LNCAP (cell line): Measurements from ENCODE around the gene EGR4.

Experiments used
- CTCF ChIP-seq: fragments of 450-650 bp; IDR thresholded peaks from 2 replicates; pipeline ENCODE4 v1.5.1; 2017; ENCODE audit warnings: mild to moderate bottlenecking

Gene EGR4

GRCh38 chr2:73289304-73289703, 4.0 kb downstream of the EGR4 start:
- TF ChIP-seq CTCF: no peak

GRCh38 chr2:73286134-73286655, 7.2 kb downstream of the EGR4 start:
- TF ChIP-seq CTCF: no peak

DNA sequence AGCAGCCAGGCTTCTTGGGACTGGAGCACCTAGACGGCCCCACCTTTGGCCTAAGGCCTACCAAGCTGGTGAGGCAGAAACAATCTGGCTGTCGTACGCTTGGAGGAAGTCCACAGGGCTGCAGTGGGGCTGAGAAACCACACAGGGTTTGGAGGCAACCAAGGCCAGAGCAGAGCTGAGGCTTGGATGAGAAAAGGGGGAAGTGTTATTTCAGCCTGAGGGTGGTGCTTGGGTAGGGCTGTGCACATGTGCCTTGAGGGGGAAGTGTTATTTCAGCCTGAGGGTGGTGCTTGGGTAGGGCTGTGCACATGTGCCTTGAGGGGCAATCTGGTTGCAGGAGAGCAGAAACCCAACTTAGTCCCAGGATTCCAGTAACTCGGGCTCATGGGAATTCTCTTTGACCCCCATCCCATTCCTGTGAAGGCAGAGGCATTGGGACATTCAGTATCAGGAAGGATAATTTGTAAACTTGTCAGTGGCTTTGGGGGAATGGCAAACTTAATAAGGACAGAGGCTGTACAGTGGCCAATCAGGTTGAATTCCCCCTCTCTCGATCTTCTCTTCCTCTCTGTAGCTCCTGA, 8.1 kb downstream of the EGR4 start:
- no peak for TF ChIP-seq CTCF

DNA sequence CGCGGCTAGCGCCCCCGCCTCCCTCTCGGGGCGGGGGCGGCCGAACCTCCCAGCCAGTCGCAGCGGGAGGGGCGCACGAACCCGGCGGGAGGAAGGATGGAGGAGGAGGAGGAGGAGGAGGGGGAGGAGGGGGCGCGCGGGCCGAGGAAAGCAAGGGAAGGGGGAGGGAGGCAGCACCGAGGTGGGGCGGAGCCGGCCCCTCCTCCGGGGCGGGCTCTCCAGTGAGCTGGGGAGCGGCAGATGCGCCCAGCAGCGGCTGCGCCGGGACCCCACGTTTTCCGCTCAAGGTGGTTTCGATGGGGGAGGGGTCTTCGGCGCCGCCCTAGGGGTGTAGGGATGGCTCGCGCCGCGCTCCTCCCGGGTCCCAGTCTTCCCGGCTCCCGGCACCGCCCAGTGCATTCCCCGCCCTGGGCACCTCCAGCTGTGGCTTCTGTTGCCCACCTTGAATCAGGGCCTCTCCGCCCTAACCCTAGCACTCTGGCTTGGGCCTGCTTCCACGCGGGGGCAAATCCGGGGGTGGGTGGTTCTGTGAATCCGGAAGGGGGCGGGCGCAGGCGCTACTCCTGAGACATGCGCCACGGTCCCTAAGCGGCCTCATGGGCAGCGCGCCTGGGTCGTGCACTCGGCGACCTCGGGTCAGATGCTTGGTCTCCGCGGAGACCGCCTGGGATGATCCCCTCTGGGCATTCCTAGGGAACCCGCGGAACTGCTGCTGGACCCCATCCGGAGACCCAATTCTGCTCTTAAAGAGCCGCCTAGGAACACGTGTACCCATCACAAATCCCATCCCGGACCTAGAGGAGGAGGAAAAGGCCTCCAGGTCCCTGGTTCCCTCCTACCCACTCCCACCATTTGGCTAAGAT, 8.8 kb downstream of the EGR4 start, which contains the start of gene FBXO41:
FBXO41 (minus strand) TSS at position 183 of the 863 bp plus-strand sequence. CDS start 14,848 bp downstream, outside the sequence.
- TF ChIP-seq CTCF: no peak

DNA sequence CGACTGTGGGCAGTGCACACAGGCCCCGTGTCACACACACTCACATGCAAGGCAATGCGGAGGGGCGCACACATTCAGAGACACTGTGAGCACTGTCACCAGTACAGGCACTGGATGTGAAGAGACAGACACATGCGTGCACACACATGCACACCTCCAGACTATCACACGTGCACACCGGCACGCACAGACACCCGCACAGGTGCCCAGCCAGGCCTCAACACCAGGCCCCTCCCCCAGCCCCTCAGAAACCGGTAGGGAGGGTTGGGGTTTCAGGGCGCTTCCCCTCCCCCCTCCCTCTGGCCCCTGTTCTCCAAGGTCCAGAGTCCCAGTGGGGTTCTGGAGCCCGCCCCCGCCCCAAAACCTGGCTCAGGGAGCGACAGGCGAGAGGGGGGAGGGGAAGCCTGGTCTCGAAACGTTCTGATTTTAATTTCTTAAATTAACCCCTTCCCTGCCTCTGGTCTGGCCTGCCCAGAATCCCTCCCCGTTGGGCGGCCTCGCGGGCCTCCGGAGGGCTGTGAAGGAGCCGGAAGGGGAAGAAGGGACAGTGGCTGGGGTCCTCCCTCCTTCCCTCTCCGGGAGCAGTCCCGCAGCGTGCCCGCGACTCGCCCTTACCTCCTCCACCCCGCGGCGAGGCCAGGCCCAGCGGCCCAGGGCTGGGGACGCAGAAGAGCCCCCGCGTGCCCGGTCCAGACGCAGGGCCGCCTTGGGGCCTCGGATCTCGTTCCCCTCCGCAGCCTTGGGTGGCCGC, 9.6 kb downstream of the EGR4 start:
- TF ChIP-seq CTCF: no peak

DNA sequence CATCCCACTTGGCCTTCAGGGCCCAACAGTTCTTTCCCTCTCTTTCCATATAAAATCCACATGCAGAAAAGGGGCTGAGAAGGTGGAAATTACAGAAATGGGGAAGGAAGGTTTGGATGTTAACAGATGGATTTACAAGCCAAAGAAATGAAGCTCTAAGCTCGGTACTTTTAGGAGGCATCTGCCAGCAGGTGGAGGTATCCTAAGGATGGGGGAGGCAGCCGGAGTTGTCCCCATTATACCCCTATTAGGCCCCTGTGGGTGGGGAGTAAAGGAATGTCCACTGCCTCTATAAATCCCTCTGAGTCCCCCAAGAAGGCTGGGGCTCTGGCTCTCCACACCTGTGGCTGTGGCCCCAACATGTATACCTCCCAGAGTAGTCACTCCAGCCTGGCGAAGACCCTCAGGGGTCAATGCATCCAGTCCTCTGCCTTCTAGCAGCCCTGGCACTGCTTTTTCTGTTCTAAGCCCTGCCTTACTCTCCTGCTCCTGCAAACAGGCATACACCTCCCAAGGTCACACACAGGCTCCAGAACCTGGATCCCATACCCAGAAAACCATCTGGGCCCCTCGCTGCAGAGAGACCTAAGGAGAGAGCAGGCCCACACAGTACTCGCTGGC, 10.3 kb downstream of the EGR4 start:
- TF ChIP-seq CTCF: no peak

DNA sequence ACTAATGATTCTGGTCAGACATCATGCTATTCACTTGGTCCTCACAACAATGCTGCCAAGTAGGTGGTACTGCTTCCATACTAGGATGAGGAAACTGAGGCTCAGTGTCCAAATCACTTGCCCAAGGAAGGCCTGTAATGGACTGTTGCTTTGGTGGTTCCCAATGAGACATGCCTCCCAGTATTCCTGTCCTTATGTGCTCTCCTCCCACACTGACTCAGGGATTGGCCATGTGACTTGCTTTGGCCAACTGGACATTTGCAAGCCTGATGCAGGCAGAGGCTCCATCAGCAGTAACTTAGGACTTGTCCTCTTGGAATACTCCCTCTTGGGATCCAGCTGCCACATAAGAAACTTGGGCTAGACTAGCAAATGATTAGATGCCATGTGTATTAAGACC, 12.1 kb downstream of the EGR4 start:
- TF ChIP-seq CTCF: no peak
